Measurements from ENCODE around the gene DLG1.

DLG1 gene

DNA sequence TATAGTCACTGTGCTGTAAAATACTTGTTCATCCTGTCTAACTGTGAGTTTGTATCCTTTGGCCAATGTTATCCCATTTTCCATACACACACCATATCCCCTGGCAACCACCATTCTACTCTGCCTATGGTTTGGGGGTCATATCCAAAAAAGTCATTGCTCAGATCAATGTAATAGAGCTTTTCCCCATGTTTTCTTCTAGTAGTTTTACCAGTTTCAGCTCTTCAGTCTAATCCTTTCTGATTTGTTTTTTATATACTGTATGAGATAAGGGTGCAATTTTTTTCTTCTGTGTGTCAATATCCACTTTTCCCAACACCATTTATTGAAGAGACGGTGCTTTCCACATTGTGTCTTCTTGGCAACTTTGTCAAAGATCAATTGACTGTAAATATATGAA lies 14.0 kb upstream of the DLG1 start:
- no peak for DNase-seq

DNA sequence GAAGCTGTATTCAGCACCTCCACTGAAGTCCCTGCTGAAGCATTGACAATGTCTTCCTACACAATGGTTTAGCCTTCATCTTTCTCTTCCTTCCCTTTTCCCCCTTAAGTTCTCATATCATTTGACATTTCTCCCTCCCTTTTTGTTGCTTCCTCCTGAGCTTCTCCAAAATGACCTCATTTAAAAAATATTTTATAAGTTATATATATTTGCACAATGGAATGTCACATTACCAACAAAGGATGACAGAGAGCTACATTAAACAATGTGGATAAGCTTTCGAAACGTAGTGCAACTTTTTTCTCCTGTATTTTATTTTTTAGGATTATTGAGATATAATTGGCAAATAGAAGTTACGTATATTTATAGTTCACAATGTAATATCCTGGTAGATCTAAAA lies 13.2 kb upstream of the DLG1 start:
- DNase-seq = no peak

DNA sequence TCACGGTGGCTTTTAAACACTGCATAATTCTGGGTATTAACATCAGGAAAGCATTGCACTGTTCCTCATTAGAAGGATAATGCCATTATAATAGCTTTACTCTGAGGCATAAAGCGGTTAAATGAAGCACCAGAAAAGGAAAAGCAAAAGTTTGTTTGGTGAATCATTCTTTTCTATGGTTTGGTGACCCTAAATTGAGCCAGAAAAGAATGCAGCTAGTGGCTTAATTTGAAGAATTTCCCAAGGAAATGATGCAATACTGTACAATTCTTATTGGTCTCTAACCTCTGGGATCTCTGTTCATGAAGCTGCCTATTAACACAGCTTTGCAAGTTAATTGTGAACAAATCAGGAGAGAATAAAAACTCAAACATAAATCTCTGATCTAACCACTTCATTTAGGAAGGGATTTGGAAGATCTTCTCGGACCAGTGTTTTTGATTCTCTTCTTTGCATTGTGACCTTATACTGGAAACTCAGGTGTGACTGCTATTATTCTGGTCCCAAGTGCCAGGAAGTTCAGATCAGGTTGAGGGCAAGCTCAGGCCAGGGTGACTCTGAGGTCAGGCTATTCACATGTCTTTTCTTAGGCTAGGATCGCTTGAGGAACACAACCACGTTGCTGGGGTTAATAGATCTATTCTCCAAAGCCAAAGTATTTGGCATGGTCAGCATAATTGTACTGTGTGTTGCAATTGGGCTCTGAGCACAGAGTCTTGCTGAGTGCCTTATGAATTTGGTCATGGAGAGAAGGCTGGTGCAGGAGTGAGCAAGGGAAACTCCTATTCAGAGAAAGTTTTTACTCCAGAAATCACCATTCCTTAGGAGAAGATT lies 11.3 kb upstream of the DLG1 start:
- no peak for DNase-seq

DNA sequence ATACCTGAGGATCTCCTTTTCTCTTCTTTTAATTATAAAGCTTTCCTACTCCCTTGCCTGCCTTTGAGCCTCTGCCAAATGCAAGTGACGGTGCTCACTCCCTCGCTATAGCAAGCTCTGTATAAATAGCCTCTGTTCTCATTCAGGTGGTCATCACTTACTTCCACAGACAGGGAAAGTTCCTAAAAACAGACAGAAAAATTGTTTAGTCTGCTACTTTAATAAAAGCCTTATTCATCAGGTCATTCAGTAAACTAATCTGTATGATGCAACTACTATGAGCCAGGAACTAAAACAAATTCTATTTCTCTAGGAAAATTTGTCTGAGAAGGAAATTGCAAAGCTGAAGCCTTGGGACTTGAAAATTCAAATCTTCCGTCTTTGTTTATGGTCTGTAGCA lies 10.2 kb upstream of the DLG1 start:
- DNase-seq = no peak

GRCh38 chr3:197306374-197307086 lies 8.1 kb upstream of the DLG1 start:
- no peak for DNase-seq

DNA sequence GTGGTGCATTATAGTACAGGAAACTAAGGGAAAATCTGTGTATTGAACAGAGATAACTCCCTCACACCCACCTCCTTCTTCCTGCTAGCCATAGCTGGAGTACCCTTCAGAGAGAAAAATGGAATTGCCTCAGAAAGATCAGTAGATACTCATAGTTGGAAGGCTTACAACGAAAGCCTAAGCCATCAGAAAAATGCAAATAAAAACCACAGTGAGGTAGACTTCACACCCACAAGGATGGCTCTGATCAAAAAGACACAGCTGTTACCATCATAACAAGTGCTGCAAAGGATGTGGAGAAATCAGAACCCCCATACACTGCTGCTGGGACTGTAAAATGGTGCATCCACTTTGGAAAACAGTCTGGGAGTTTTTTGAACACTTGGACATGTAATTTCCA lies 7.4 kb upstream of the DLG1 start:
- DNase-seq = no peak

GRCh38 chr3:197303452-197303851 lies 5.0 kb upstream of the DLG1 start:
- no peak for DNase-seq

DNA sequence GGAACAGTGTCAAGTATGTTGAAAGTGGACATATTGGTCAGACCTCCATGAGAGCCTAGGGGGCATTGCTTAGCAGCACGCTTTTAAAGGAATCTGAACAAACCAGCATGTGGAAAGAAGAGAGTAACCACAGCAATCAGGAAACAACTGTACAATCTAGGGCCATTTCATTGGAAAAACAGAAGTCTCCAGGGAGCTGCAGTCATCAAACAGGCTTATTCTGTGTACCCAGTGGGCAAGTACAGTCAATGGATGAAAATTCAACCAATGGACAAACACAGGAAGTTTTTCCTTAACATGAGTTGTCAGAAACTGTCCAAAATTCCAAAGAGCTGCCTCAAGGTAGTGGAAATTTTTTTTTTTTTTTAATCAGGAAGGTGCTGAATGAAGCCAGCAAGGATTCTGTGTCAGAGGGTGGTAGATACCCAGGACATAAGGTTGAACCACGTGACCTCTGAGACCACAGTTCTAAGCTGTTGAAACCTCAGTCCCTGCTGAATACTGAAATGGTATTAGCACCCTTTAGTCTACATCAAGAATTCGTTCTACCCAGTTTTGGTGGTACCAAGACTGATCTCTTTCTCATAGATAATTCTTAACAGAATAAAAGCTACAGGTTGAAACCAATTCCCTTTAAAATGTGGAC lies 4.4 kb upstream of the DLG1 start:
- no peak for DNase-seq

DNA sequence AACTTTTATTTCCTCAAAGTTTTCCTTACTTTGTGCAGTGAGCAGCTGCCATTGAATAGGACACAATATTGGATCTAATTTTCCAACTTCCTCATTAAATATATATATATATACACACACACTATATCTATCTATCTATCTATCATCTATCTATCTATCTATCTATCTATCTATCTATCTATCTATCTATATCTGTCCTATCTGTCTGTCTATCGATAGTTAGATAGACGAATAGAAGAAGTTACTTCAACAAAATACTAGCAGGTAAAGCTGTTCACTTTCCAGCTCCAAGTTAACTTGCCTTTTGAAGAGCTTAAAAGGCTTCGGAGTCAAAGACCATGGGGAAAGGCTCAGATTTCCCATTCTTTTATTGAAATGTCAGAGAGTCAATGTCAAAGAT lies 3.6 kb upstream of the DLG1 start:
- DNase-seq = no peak

DNA sequence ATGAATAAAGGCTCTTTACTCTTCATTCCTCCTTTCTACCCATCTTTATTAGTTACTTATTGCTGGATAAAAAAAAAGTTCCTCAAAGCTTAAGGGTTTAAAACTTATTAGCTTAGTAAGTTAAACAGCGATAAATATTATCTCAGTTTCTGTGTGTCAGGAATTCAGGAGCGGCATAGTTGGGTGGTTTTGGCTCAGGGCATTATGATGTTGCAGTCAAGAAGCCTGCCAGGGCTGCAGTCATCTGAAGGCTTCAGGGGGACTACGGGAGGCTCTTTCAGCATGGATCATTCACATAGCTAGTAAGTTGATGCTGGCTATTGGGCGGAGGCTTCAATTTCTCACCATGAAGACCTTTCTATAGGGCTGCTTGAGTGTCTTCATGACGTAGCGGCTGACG lies 1.9 kb upstream of the DLG1 start:
- no peak for DNase-seq

GRCh38 chr3:197298945-197299854 lies 788 bp upstream of the DLG1 start:
- peak; percentile 10 for DNase-seq

DNA sequence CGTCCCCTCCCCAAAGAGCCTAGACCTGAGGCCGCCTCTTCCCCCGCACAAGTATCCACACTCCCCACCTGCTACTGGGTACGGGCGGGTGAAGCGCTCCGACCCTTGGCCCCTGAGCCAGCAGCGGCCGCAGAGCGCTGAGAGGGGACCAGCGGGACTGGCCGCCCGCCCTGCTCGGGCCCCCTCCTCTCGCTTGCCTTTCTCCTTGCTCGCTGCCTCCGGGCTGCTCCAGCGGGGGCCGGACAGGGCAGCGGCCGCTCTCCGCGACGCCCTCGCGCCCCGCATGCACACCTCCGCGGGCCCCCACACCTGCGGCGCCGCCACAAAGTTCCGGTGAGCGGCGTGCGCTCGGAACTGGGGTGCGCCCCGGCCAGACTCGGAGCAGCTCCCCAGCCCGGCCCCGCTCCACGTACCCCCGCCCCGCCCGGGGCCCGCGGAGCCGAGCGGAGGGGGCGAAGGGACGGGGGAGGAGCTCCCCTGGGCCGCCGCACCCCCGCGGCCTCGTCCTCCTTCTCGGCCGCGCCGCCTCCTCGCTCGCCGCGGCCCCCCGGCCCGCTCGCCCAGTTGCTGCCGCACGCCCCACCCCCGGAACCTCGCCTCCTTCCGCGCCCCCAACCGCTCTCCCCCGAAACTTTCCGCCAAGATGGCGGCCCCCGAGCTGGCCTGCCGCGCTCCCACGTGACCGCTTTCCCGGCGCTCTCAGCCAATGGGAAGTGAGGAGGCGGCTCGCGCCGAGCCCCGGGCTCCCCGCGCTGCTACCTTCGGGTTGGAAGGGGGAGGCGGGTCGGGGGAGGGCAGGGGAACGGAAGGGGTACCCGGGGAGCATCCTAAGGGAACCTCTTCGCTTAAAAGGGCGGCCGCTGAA lies 704 bp downstream of the DLG1 start:
- DNase-seq = peak; percentile 82

- no peak for DNase-seq
These were observed 1.4 kb downstream of the DLG1 start for GRCh38 chr3:197297002-197297401.

GRCh38 chr3:197296545-197296944 lies 1.9 kb downstream of the DLG1 start:
- DNase-seq = no peak

- no peak for DNase-seq
These were observed 2.5 kb downstream of the DLG1 start for GRCh38 chr3:197295871-197296270.

DNA sequence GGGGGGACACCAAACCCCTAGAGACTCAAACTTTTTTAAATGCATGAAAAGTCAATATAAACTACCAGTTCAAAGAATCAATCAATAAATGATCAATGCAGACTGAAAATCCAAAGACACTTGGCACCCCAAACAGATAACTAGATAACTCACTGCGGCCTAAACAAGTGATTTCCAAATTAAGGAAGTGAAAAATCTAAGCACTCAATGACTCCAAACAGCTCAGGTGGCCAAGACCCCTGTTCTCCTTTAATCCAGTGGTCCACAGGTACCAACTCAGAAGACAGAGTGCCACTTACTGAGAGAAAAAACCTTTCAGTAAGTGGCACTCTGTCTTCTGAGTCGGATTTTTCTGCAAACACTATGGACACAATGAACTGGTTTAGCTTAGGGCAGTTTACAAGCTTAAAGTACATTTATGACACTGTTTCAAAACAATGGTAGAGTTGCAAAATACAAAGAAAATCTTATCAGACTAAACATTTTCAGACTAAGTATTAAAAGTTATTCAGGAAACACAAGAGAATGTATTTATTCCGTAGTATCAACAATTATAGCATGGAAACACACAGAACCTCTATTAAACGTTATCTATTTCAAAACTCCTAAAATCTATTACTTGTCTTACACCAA lies 4.7 kb downstream of the DLG1 start:
- DNase-seq = no peak

GRCh38 chr3:197292648-197293047 lies 5.8 kb downstream of the DLG1 start:
- no peak for DNase-seq

DNA sequence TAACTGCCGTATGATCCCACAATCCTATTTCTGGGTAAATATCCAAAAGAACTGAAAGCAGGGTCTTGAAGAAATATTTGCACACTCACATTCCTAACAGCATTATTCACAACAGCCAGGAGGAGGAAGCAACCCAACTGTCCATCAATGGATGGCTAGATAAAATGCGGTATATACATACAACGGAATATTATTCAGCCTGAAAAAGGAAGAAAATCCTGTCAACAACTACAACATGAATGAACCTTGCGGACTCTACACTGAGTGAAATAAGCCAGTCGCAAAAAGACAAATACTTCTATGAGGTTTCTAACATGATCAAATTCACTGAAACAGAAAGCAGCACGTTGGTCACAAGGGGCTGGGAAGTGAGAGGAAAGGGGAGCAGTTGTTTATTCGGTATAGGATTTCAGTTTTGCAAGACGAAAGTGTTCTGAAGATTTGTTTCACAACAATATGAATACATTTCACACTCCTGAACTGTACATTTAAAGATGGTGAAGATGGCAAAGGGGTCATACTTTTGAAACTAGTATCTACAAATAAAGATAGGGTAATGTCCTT lies 6.2 kb downstream of the DLG1 start:
- DNase-seq = no peak

- DNase-seq = no peak
These were observed 8.7 kb downstream of the DLG1 start for GRCh38 chr3:197289726-197290125.

- DNase-seq = no peak
These were observed 11.7 kb downstream of the DLG1 start for GRCh38 chr3:197286678-197287077.

GRCh38 chr3:197285557-197285956 lies 12.9 kb downstream of the DLG1 start:
- DNase-seq = no peak

Measured in activated gamma-delta T cell treated with Interleukin-2 at 50 U/mL for 16 hours (primary cell).